ENCODE measurements around the gene TADA3.

- TF ChIP-seq SRF (CRISPR knock-in tag; IDR thresholded peaks at IDR 0.05) (no peak), CBX2 (IDR thresholded peaks at IDR 0.05; ENCODE audit: insufficient read depth, low read length, poor library complexity, severe bottlenecking) (no peak), UBTF (IDR thresholded peaks at IDR 0.05; ENCODE audit: borderline replicate concordance in 1 of 2, low read depth in 2 of 2, low read length in 2 of 2) (no peak), ZNF384 (IDR thresholded peaks at IDR 0.05; ENCODE audit: low read depth, low read length) (no peak), CTCF (IDR thresholded peaks at IDR 0.05 in 2 of 3, conservative IDR thresholded peaks at IDR 0.05 in 1 of 3; ENCODE audit: insufficient read depth in 2 of 3, low read depth in 1 of 3, low read length in 3 of 3) (no peak)
These were observed 6.0 kb downstream of the TADA3 start for GRCh38 chr3:9786209-9786739.

Data from K562 (cell line).